Left ventricle myocardium inferior (tissue), 1 donor: ENCODE measurements around the gene FAM174C. TPM values are rescaled to one million over a fixed set of nuclear protein-coding genes. Genes with fewer than 3 reads are reported as not detected.

Experiments
- DNase-seq: peaks from one replicate; pipeline ENCODE4 v3.0.0-alpha.2; 2020
- H3K27ac ChIP-seq: fragments of 200-600 bp; replicated peaks from 2 replicates; pipeline ENCODE4 v1.8.0; 2021
- H3K27me3 ChIP-seq: fragments of 200-600 bp; 2 replicates; pipeline ENCODE4 v1.8.0; 2021; ENCODE audit warnings: low read depth
- H3K36me3 ChIP-seq: fragments of 200-600 bp; 2 replicates; pipeline ENCODE4 v1.8.0; 2021
- H3K4me1 ChIP-seq: fragments of 200-600 bp; 2 replicates; pipeline ENCODE4 v1.8.0; 2021
- H3K4me3 ChIP-seq: fragments of 200-600 bp; 2 replicates; pipeline ENCODE4 v1.8.0; 2021; ENCODE audit warnings: mild to moderate bottlenecking, moderate library complexity
- H3K9me3 ChIP-seq: fragments of 200-600 bp; replicated peaks from 2 replicates; pipeline ENCODE4 v1.8.0; 2021
- CTCF ChIP-seq: fragments of 200-600 bp; IDR thresholded peaks from 2 replicates; pipeline ENCODE4 v1.8.0; 2021; ENCODE audit warnings: antibody characterized with exemption, mild to moderate bottlenecking, borderline replicate concordance
- intact Hi-C: fragments of 100-400 bp; cut with micrococcal nuclease; formaldehyde crosslinking; loops from one replicate; pipeline ENCODE4 v1.11.0; 2022
- total RNA-seq: library from RNA; stranded (reverse); fragmentation: NEBNext Ultra II Directional; extraction: Animal tissue kit (Norgen Biotek cat#: 25700); gene quantifications from one replicate; pipeline ENCODE4 v1.2.1, GENCODE V29; 2021
- donor health status: DM: no; HTN: yes; CAD: no; lungs with severe emphysema.

The FAM174C gene
- total RNA-seq, 1 donor from 2014 or later = 12.4 TPM

GRCh38 chr19:1284293-1284978 lies 9.1 kb downstream of the FAM174C start:
- peaks cover 64% of the 10 kb centered on the region for H3K27me3 ChIP-seq
- no peak overlapping the region for H3K27ac ChIP-seq
- H3K4me3 ChIP-seq = no peak overlapping the region
- H3K9me3 ChIP-seq = no peaks in the 10 kb centered on the region
- H3K4me1 ChIP-seq = peaks cover 19% of the 10 kb centered on the region
- peaks cover under 1% of the 10 kb centered on the region for H3K36me3 ChIP-seq
- DNase-seq = no peak
- TF ChIP-seq CTCF = no peak
- intact Hi-C loops = no loop called here

GRCh38 chr19:1284979-1285736 lies 9.8 kb downstream of the FAM174C start:
- intact Hi-C loops = no loop called here
- no peaks in the 10 kb centered on the region for H3K36me3 ChIP-seq
- no peak for TF ChIP-seq CTCF
- H3K9me3 ChIP-seq = no peaks in the 10 kb centered on the region
- H3K4me1 ChIP-seq = peaks cover 12% of the 10 kb centered on the region
- H3K4me3 ChIP-seq = no peak overlapping the region
- no peak overlapping the region for H3K27ac ChIP-seq
- DNase-seq = no peak
- H3K27me3 ChIP-seq = peaks cover 71% of the 10 kb centered on the region

- Histone ChIP-seq H3K4me1 (peaks cover 12% of the 10 kb centered on the region), H3K27me3 (peaks cover 78% of the 10 kb centered on the region), H3K36me3 (no peaks in the 10 kb centered on the region), H3K27ac (no peak within 1 kb of the TSS), H3K9me3 (no peaks in the 10 kb centered on the region), H3K4me3 (peak within 1 kb of the TSS; percentile 27)
- no peak for DNase-seq
- intact Hi-C loops = no loop called here
- TF ChIP-seq CTCF = no peak
Measured at GRCh38 chr19:1285737-1286360, 10.5 kb downstream of the FAM174C start, which contains the start of gene EFNA2. TSS of gene EFNA2 (plus strand) at chr19:1285873. CDS start at chr19:1286169, 296 bp downstream.

GRCh38 chr19:1286487-1287353 lies 11.4 kb downstream of the FAM174C start:
- Histone ChIP-seq H3K27me3 (peaks cover 87% of the 10 kb centered on the region), H3K4me3 (peak overlapping the region; percentile 27), H3K4me1 (peaks cover 12% of the 10 kb centered on the region), H3K27ac (no peak overlapping the region), H3K36me3 (no peaks in the 10 kb centered on the region), H3K9me3 (no peaks in the 10 kb centered on the region)
- DNase-seq = no peak
- intact Hi-C loops = no loop called here
- TF ChIP-seq CTCF = no peak
